Measurements from ENCODE around the gene LMNTD1.

LMNTD1 gene

DNA sequence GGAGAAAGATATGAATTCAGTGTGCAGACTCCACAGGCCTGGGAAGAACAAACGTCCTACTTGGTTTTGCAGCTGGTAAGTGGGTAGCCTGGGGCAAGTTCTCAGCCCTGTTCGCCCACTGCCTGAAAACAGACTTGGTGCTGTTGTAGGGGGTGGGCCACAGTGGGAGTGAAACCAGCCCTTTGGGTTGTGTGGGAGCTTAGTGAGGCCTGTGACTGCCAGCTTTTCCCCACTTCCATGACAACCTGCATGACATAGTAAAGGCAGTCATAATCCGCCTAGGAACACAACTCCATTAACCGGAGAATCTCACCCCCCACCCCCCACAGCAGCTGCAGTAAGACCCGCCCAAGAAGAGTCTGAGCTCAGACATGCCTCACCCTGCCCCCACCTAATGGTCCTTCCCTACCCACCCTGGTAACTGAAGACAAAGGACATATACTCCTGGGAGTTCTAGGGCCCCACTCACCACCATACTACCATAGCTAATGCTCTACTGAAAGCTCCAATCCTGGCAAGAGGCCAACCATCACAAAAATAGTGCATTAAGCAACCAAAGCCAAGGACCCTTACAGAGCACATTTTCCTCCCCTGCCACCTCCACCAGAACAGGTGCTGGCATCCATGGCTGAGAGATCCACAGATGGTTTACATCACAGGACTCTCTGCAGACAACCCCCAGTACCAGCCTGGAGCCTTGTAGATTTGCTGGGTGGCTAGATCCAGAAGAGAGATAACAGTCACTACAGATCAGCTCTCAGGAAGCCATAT is 39.8 kb upstream of the LMNTD1 start:
- H3K27ac ChIP-seq (ENCODE audit: extremely low read depth, low read depth, low read length), result no peak overlapping the region
- ChIA-PET POLR2A (interaction anchor here (0.6 to 0.7 kb wide), 3 partner anchors 16 to 55 kb away, joined by 3 to 5 read pairs (median 4); no protein-coding TSS in a partner anchor), CTCF (interaction anchor here (0.6 kb wide), 1 partner anchor 46 kb away, joined by 5 read pairs; no protein-coding TSS in a partner anchor)
- H3K36me3 ChIP-seq (ENCODE audit: control insufficient read depth in 2 of 2, insufficient read depth in 1 of 2, low read length in 2 of 2), result no peaks in the 10 kb centered on the region
- TF ChIP-seq SETDB1 (IDR thresholded peaks at IDR 0.05; ENCODE audit: insufficient read length, low read length), result peak; percentile 36
- TF ChIP-seq EGR2 (tag by site-specific recombination; IDR thresholded peaks at IDR 0.05; ENCODE audit: low read depth), result peak; percentile 66
- TF ChIP-seq KLF1 (tag by site-specific recombination; IDR thresholded peaks at IDR 0.05), result peak; percentile 52
- TF ChIP-seq, protein P1, sequence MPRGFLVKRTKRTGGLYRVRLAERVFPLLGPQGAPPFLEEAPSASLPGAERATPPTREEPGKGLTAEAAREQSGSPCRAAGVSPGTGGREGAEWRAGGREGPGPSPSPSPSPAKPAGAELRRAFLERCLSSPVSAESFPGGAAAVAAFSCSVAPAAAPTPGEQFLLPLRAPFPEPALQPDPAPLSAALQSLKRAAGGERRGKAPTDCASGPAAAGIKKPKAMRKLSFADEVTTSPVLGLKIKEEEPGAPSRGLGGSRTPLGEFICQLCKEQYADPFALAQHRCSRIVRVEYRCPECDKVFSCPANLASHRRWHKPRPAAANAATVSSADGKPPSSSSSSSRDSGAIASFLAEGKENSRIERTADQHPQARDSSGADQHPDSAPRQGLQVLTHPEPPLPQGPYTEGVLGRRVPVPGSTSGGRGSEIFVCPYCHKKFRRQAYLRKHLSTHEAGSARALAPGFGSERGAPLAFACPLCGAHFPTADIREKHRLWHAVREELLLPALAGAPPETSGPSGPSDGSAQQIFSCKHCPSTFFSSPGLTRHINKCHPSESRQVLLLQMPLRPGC (tag by site-specific recombination; IDR thresholded peaks at IDR 0.05), result no peak
- peak; percentile 52; the same call in 1 of the 2 replicates for TF ChIP-seq ZFHX2 (tag by site-specific recombination; conservative IDR thresholded peaks at IDR 0.05)
- no peak for TF ChIP-seq ZNF830 (tag by site-specific recombination; IDR thresholded peaks at IDR 0.05; ENCODE audit: low read depth)
- H3K4me3 ChIP-seq (ENCODE audit: low read depth, low read length), result no peak overlapping the region
- no peaks in the 10 kb centered on the region; the same call in 1 of the 2 replicates for H3K4me1 ChIP-seq (ENCODE audit: control insufficient read depth, insufficient read depth, low read length)
- H3K9me3 ChIP-seq (ENCODE audit: control insufficient read depth, insufficient read depth, low read depth, low read length), result no peaks in the 10 kb centered on the region; the same call in 1 of the 2 replicates

DNA sequence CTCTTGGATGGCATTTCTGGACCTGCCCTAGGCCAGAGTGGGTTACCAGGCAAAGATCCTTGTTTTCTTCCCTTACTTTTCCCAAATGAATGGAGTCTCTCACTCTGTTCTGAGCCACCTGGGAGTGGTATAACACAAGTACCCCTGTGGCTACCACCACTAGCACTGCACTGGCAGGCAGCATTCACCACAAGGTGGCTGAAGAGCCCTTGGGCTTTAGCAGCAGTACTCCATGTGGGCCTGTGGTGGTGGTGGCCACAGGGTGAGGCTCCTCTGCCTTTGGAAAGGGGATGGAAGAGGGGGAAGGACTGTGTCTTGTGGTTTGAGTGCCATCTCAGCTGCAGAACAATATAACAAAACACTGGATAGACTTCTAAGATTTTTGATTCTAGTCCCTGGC is 38.1 kb upstream of the LMNTD1 start:
- ChIA-PET POLR2A (no interaction called here), CTCF (interaction anchor here (0.8 kb wide), 1 partner anchor 1110 kb away, joined by 3 read pairs; no protein-coding TSS in a partner anchor)
- TF ChIP-seq, protein P2, sequence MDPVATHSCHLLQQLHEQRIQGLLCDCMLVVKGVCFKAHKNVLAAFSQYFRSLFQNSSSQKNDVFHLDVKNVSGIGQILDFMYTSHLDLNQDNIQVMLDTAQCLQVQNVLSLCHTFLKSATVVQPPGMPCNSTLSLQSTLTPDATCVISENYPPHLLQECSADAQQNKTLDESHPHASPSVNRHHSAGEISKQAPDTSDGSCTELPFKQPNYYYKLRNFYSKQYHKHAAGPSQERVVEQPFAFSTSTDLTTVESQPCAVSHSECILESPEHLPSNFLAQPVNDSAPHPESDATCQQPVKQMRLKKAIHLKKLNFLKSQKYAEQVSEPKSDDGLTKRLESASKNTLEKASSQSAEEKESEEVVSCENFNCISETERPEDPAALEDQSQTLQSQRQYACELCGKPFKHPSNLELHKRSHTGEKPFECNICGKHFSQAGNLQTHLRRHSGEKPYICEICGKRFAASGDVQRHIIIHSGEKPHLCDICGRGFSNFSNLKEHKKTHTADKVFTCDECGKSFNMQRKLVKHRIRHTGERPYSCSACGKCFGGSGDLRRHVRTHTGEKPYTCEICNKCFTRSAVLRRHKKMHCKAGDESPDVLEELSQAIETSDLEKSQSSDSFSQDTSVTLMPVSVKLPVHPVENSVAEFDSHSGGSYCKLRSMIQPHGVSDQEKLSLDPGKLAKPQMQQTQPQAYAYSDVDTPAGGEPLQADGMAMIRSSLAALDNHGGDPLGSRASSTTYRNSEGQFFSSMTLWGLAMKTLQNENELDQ (tag by site-specific recombination; IDR thresholded peaks at IDR 0.05; ENCODE audit: low read depth), result no peak
- 0 out of 2 replicates have a peak, but pooled peaks have one; percentile 29 for TF ChIP-seq ZNF133 (tag by site-specific recombination; IDR thresholded peaks at IDR 0.05)
- H3K27ac ChIP-seq (ENCODE audit: extremely low read depth, low read depth, low read length), result no peak overlapping the region
- H3K9me3 ChIP-seq (ENCODE audit: control insufficient read depth, insufficient read depth, low read depth, low read length), result no peaks in the 10 kb centered on the region; the same call in 1 of the 2 replicates
- no peak overlapping the region for H3K4me3 ChIP-seq (ENCODE audit: low read depth, low read length)
- H3K36me3 ChIP-seq (ENCODE audit: control insufficient read depth in 2 of 2, insufficient read depth in 1 of 2, low read length in 2 of 2), result no peaks in the 10 kb centered on the region
- no peaks in the 10 kb centered on the region; the same call in 1 of the 2 replicates for H3K4me1 ChIP-seq (ENCODE audit: control insufficient read depth, insufficient read depth, low read length)

DNA sequence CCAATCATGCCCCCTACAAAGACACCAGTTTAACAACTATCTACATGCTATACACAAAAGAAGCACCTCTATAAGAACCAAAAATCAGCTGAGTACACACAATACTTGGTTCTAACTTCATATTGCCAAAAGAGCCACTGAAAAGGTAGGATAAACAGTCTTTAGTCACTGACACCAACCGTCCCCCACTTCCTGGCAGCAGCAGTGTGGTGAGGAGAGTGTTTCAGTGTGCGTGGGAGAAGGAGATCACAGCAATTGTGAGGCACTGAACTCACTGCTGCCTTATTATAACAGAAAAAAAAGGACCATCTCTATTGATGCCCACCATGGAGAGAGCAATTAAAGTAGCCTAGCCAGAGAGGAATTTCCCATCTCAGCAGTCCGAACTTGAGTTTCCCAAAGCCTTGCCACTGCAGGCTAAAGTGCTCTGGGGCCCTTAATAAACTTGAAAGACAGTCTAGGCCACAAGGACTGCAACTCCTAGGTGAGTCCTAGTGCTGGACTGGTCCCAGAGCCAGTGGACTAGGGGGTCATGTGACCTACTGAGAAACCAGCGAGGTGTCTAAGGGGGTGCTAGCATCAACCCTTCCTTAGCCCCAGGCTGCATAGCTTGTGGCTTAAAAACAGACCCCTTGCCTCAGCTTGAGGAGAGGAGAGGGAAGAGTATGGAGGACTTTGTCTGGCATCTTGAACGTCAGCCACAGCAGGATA is 37.1 kb upstream of the LMNTD1 start:
- Histone ChIP-seq H3K9me3 (ENCODE audit: control insufficient read depth, insufficient read depth, low read depth, low read length) (no peaks in the 10 kb centered on the region; the same call in 1 of the 2 replicates), H3K4me3 (ENCODE audit: low read depth, low read length) (no peak overlapping the region), H3K27ac (ENCODE audit: extremely low read depth, low read depth, low read length) (no peak overlapping the region), H3K36me3 (ENCODE audit: control insufficient read depth in 2 of 2, insufficient read depth in 1 of 2, low read length in 2 of 2) (no peaks in the 10 kb centered on the region), H3K4me1 (ENCODE audit: control insufficient read depth, insufficient read depth, low read length) (peaks cover under 1% of the 10 kb centered on the region; the same call in 1 of the 2 replicates)
- ChIA-PET CTCF (no interaction called here), POLR2A (no interaction called here)
- no peak for TF ChIP-seq ZNF785 (tag by site-specific recombination; IDR thresholded peaks at IDR 0.05)
- no peak for TF ChIP-seq TCF7L2 (IDR thresholded peaks at IDR 0.05; ENCODE audit: borderline replicate concordance, low read depth, low read length)
- TF ChIP-seq MYNN (tag by site-specific recombination; IDR thresholded peaks at IDR 0.05; ENCODE audit: borderline replicate concordance), result no peak

DNA sequence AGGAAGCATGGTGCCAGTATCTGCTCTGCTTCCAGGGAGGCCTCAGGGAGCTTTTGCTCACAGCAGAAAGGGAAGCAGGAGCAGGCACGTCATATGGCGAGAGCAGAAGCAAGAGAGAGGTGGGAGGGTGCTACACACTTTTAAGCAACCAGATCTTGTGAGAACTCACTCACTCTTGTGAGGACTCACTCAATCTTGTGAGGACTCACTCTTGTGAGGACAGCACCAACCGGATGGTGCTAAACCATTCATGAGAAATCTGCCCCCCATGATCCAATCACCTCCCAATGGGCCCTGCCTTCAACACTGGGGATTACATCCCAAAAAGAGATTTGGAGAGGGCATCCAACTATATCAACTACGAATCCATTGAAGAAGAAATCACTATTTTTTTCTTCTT is 34.3 kb upstream of the LMNTD1 start:
- no peak overlapping the region for H3K27ac ChIP-seq (ENCODE audit: extremely low read depth, low read depth, low read length)
- ChIA-PET POLR2A (no interaction called here), CTCF (no interaction called here)
- TF ChIP-seq ZNF423 (tag by site-specific recombination; IDR thresholded peaks at IDR 0.05) (no peak), ZNF274 (IDR thresholded peaks at IDR 0.05; ENCODE audit: low read length) (0 out of 2 replicates have a peak, but pooled peaks have one; percentile 54), ZNF274 (tag by site-specific recombination; IDR thresholded peaks at IDR 0.05; ENCODE audit: borderline replicate concordance) (peak; percentile 99), SETDB1 (IDR thresholded peaks at IDR 0.05; ENCODE audit: insufficient read length, low read length) (peak; percentile 72)
- H3K9me3 ChIP-seq (ENCODE audit: control insufficient read depth, insufficient read depth, low read depth, low read length), result no peaks in the 10 kb centered on the region; the same call in 1 of the 2 replicates
- H3K36me3 ChIP-seq (ENCODE audit: control insufficient read depth in 2 of 2, insufficient read depth in 1 of 2, low read length in 2 of 2), result no peaks in the 10 kb centered on the region
- no peak overlapping the region for H3K4me3 ChIP-seq (ENCODE audit: low read depth, low read length)
- H3K4me1 ChIP-seq (ENCODE audit: control insufficient read depth, insufficient read depth, low read length), result peaks cover 8% of the 10 kb centered on the region; the same call in 1 of the 2 replicates
